Measurements from ENCODE around the gene SRSF4. TPM values are rescaled to one million over a fixed set of nuclear protein-coding genes. Genes with fewer than 3 reads are reported as not detected.

SRSF4 gene
- total and polyA plus RNA-seq, 10 of the 15 experiments (the other 5 are each of a cell fraction or from before 2014, with no cell fraction given): 17.2 to 107 (median 78.6) TPM

DNA sequence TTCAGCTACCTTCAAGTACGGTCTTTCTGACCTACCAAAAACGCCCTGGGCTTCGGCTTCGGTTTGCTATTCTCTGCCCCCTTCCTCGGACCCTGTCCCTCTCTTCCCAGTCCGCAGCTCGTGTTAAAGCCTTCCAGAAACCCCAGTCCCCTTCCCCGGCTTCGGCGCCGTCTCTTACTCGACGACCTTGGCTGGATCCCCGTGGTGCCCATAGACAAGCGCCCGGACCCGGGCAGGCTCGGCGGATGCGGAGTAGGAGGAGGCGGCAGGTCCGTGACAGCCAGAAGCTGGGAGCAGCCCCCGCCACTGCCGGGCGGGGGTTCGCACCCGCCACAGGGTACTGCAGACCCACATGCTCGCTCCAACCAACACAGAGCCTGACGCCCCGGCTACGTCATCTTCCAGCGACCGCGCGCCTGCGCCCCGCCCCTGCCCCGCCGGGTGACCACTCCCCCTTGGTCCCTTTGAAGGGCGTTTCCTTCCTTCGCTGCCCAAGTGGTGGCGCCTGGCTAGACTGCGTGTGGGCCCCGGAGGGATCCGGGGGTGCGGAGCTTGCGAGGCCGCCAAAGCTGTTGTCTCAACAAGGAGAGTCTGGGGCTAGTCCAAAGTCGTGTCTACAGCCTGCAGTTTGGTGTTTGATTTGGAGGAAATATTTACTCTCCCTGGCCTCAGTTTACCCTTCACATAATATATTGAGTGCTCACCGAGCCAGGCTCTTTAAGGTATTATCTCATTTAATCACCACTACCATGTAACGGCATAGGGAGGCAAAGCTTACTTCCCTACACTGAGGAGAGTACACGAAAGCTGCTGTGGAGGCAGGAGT, 49.1 kb upstream of the SRSF4 start, which contains the start of gene MECR:
Gene MECR, minus strand, starts transcription at position 382 of the 826 bp plus-strand sequence. Its CDS starts 28 bp downstream, at position 354.
- in situ Hi-C loops (cut with MboI) (loop anchor here (10.0 kb wide), 1 partner anchor 1684 kb away; no protein-coding TSS in a partner anchor), intact Hi-C loops (cut with micrococcal nuclease; ENCODE audit: unreplicated experiment) (no loop called here)
- ChIA-PET SMC1A (ENCODE audit: uncharacterized antibody, unreplicated experiment) (interaction anchor here (0.7 to 1.9 kb wide), 5 partner anchors 11 to 619 kb away, joined by 3 to 7 read pairs (median 3); no protein-coding TSS in a partner anchor), POLR2A (no interaction called here), RAD21 (ENCODE audit: unreplicated experiment) (interaction anchor here (1.1 kb wide), 1 partner anchor 346 kb away, joined by 4 read pairs; no protein-coding TSS in a partner anchor), CTCF (interaction anchor here (0.6 to 2.5 kb wide), 11 partner anchors 9 to 473 kb away, joined by 3 to 6 read pairs (median 4); partner anchors contain the start of gene SRSF4)
- Histone ChIP-seq H3K27ac (ENCODE audit: control insufficient read depth, insufficient read depth) (peak within 1 kb of the TSS; percentile 52), H3K27me3 (replicated peaks in 1 of 2; ENCODE audit: control insufficient read depth in 2 of 2, insufficient read depth in 2 of 2, low read length in 1 of 2) (no peaks in the 10 kb centered on the region), H2AFZ (ENCODE audit: control insufficient read depth, low read depth, low read length) (peak within 1 kb of the TSS; percentile 89), H3K79me2 (ENCODE audit: control insufficient read depth, insufficient read depth, low read length) (peaks cover 11% of the 10 kb centered on the region), H3K36me3 (ENCODE audit: control insufficient read depth in 2 of 2, insufficient read depth in 2 of 2, low read length in 1 of 2) (no peaks in the 10 kb centered on the region), H3K4me2 (ENCODE audit: control insufficient read depth, insufficient read depth) (peak within 1 kb of the TSS; percentile 90), H4K20me1 (ENCODE audit: control insufficient read depth, insufficient read depth) (no peaks in the 10 kb centered on the region), H3K4me3 (peak within 1 kb of the TSS; percentile 75), H3K9me3 (replicated peaks; ENCODE audit: control insufficient read depth, insufficient read depth, low read length) (no peaks in the 10 kb centered on the region), H3K9ac (ENCODE audit: control insufficient read depth, insufficient read depth, low read length) (peak within 1 kb of the TSS; percentile 76), H3K4me1 (ENCODE audit: control insufficient read depth, insufficient read depth, low read length) (peaks cover 4% of the 10 kb centered on the region; the same call in 1 of the 2 replicates)
- DNase-seq (ENCODE audit: low read depth, low spot score) (peak; percentile 82), FAIRE-seq (peak; percentile 92), ATAC-seq (peak; percentile 99)
- BruUV-seq (replicated peaks): TSS peak; percentile 79
- under 1% methylated on average over 52 of the region's 52 CpGs for WGBS (ENCODE audit: insufficient coverage, insufficient replicate concordance, low lambda C conversion rate, missing lambda C conversion rate)
- TF ChIP-seq NR2C1 (IDR thresholded peaks at IDR 0.05): no peak
- no peak for TF ChIP-seq SUPT20H (IDR thresholded peaks at IDR 0.05; ENCODE audit: borderline replicate concordance, control insufficient read depth, low read depth, low read length)
- TF ChIP-seq EZH2 (IDR thresholded peaks at IDR 0.05; ENCODE audit: borderline replicate concordance, control insufficient read depth, low read depth, low read length): no peak
- no peak for TF ChIP-seq ASH2L (IDR thresholded peaks at IDR 0.05; ENCODE audit: borderline replicate concordance, low read depth)
- 0 out of 2 replicates have a peak, but pooled peaks have one; percentile 9 for TF ChIP-seq TCF12 (IDR thresholded peaks at IDR 0.05; ENCODE audit: low read depth, low read length)
- TF ChIP-seq STAT1 (conservative IDR thresholded peaks at IDR 0.05): no peak
- TF ChIP-seq ZZZ3 (IDR thresholded peaks at IDR 0.05; ENCODE audit: control insufficient read depth, insufficient read length, low read depth): no peak
- TF ChIP-seq, protein P1, sequence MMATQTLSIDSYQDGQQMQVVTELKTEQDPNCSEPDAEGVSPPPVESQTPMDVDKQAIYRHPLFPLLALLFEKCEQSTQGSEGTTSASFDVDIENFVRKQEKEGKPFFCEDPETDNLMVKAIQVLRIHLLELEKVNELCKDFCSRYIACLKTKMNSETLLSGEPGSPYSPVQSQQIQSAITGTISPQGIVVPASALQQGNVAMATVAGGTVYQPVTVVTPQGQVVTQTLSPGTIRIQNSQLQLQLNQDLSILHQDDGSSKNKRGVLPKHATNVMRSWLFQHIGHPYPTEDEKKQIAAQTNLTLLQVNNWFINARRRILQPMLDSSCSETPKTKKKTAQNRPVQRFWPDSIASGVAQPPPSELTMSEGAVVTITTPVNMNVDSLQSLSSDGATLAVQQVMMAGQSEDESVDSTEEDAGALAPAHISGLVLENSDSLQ (IDR thresholded peaks at IDR 0.05): no peak; the same call in 1 of the 2 replicates
- TF ChIP-seq MYB (IDR thresholded peaks at IDR 0.05; ENCODE audit: borderline replicate concordance, low read depth, low read length): no peak
- TF ChIP-seq NR2F1 (conservative IDR thresholded peaks at IDR 0.05): 0 out of 2 replicates have a peak, but pooled peaks have one; percentile 13
- TF ChIP-seq SIX5 (IDR thresholded peaks at IDR 0.05; ENCODE audit: low read depth, low read length, severe bottlenecking): peak; percentile 23
- TF ChIP-seq WRNIP1 (IDR thresholded peaks at IDR 0.05; ENCODE audit: borderline replicate concordance, low read depth, low read length): no peak
- TF ChIP-seq, protein P2, sequence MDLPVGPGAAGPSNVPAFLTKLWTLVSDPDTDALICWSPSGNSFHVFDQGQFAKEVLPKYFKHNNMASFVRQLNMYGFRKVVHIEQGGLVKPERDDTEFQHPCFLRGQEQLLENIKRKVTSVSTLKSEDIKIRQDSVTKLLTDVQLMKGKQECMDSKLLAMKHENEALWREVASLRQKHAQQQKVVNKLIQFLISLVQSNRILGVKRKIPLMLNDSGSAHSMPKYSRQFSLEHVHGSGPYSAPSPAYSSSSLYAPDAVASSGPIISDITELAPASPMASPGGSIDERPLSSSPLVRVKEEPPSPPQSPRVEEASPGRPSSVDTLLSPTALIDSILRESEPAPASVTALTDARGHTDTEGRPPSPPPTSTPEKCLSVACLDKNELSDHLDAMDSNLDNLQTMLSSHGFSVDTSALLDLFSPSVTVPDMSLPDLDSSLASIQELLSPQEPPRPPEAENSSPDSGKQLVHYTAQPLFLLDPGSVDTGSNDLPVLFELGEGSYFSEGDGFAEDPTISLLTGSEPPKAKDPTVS (IDR thresholded peaks at IDR 0.05; ENCODE audit: low read depth, low read length): no peak
- TF ChIP-seq, protein P3, sequence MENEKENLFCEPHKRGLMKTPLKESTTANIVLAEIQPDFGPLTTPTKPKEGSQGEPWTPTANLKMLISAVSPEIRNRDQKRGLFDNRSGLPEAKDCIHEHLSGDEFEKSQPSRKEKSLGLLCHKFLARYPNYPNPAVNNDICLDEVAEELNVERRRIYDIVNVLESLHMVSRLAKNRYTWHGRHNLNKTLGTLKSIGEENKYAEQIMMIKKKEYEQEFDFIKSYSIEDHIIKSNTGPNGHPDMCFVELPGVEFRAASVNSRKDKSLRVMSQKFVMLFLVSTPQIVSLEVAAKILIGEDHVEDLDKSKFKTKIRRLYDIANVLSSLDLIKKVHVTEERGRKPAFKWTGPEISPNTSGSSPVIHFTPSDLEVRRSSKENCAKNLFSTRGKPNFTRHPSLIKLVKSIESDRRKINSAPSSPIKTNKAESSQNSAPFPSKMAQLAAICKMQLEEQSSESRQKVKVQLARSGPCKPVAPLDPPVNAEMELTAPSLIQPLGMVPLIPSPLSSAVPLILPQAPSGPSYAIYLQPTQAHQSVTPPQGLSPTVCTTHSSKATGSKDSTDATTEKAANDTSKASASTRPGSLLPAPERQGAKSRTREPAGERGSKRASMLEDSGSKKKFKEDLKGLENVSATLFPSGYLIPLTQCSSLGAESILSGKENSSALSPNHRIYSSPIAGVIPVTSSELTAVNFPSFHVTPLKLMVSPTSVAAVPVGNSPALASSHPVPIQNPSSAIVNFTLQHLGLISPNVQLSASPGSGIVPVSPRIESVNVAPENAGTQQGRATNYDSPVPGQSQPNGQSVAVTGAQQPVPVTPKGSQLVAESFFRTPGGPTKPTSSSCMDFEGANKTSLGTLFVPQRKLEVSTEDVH (IDR thresholded peaks at IDR 0.05; ENCODE audit: low read depth, partially characterized antibody): no peak

Measured in GM12878 (cell line).